DND-41 (cell line): ENCODE measurements around the gene ALDH18A1.
A peak's percentile ranks its signal among the peaks of the same experiment; 100 is the strongest.

ENCODE experiments used
- ATAC-seq: fragments of 200-7000 bp; cut with Tn5 transposase; 3 replicates; pipeline ENCODE4 v1.9.1; 2021; ENCODE audit warnings: low read depth; ENCODE audit not compliant: insufficient read depth
- DNase-seq: peaks from one replicate; pipeline ENCODE4 v3.0.0-alpha.2; 2020
- H2AFZ ChIP-seq: 2 replicates; pipeline ENCODE4 v1.6.0; 2012; ENCODE audit warnings: low read depth, low read length
- H3K27ac ChIP-seq: 2 replicates; pipeline ENCODE4 v1.5.1; 2012; ENCODE audit warnings: low read length, inconsistent platforms
- H3K27me3 ChIP-seq: fragments of 200-600 bp; sonication (generic); 2 replicates; pipeline ENCODE4 v1.6.0; 2012; ENCODE audit warnings: low read length, mild to moderate bottlenecking, inconsistent platforms; ENCODE audit not compliant: insufficient read depth, poor library complexity
- H3K36me3 ChIP-seq: 2 replicates; pipeline ENCODE4 v1.5.1; 2012; ENCODE audit warnings: low read length, inconsistent platforms; ENCODE audit not compliant: insufficient read depth
- H3K4me1 ChIP-seq: 2 replicates; pipeline ENCODE4 v1.5.1; 2012; ENCODE audit warnings: mild to moderate bottlenecking, low read length; ENCODE audit not compliant: insufficient read depth
- H3K4me2 ChIP-seq: 2 replicates; pipeline ENCODE4 v1.6.0; 2012; ENCODE audit warnings: mild to moderate bottlenecking, moderate library complexity, low read length, inconsistent platforms; ENCODE audit not compliant: insufficient read depth
- H3K4me3 ChIP-seq, 2 experiments: fragments of 200-600 bp in 1 of 2; shearing (Covaris generic) in 1 of 2; 2 replicates each; pipeline ENCODE4 v1.5.1; 2012 to 2016; ENCODE audit warnings: inconsistent platforms in 2 of 2, low read length in 2 of 2, mild to moderate bottlenecking in 2 of 2, low read depth in 1 of 2, moderate library complexity in 1 of 2
- H3K79me2 ChIP-seq: 2 replicates; pipeline ENCODE4 v1.6.0; 2012; ENCODE audit warnings: low read length, inconsistent platforms; ENCODE audit not compliant: insufficient read depth
- H3K9ac ChIP-seq: 2 replicates; pipeline ENCODE4 v1.6.0; 2012; ENCODE audit warnings: low read depth, mild to moderate bottlenecking, inconsistent platforms, low read length, moderate library complexity
- H3K9me3 ChIP-seq: 2 replicates; pipeline ENCODE4 v1.5.1; 2012; ENCODE audit warnings: low read length, moderate library complexity, mild to moderate bottlenecking, inconsistent platforms; ENCODE audit not compliant: insufficient read depth, severe bottlenecking
- H4K20me1 ChIP-seq: 2 replicates; pipeline ENCODE4 v1.6.0; 2012; ENCODE audit warnings: low read length; ENCODE audit not compliant: insufficient read depth
- CTCF ChIP-seq: IDR thresholded peaks from 2 replicates; pipeline ENCODE4 v1.5.1; 2012; ENCODE audit warnings: borderline replicate concordance, low read length, moderate library complexity, mild to moderate bottlenecking; ENCODE audit not compliant: poor library complexity, severe bottlenecking; ENCODE audit errors: extremely low read depth
- EZH2 ChIP-seq: IDR thresholded peaks from 3 replicates; pipeline ENCODE4 v1.6.1; 2012; ENCODE audit warnings: borderline replicate concordance, low read depth, mild to moderate bottlenecking, moderate library complexity, low read length, inconsistent platforms; ENCODE audit not compliant: severe bottlenecking

Gene ALDH18A1

GRCh38 chr10:95604630-95605029 is 51.9 kb downstream of the ALDH18A1 start:
- Histone ChIP-seq H3K9me3 (no peaks in the 10 kb centered on the region), H3K27me3 (no peaks in the 10 kb centered on the region), H3K9ac (no peak overlapping the region), H3K27ac (no peak overlapping the region), H3K4me2 (no peak overlapping the region), H3K4me1 (no peaks in the 10 kb centered on the region), H3K4me3 (no peak overlapping the region), H2AFZ (no peak overlapping the region), H3K36me3 (peaks cover 46% of the 10 kb centered on the region), H4K20me1 (0 out of 2 replicates have a peak, but pooled peaks cover 3% of the 10 kb centered on the region), H3K79me2 (no peaks in the 10 kb centered on the region)
- no peak for TF ChIP-seq EZH2
- no peak for TF ChIP-seq CTCF
- no peak for ATAC-seq
- DNase-seq: no peak

DNA sequence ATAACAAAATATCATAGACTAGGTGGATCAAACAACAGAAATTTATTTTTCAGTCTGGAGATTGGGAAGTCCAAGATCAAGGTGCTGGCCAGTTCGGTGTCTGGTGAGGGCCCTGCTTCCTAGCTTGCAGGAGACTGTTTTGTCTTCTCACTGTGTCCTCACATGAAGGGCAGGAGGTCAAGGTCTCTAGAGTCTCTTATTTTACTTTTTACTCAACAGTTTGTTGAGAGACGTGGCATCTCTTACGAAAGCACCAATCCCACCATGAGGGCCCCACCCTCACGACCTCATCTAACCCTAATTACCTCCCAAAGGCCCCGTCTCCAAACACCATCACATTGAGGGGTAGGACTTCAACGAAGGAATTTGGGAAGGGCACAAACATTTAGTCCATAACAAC is 54.1 kb downstream of the ALDH18A1 start:
- no peak overlapping the region for H3K4me2 ChIP-seq
- no peaks in the 10 kb centered on the region for H3K4me1 ChIP-seq
- DNase-seq: no peak
- H3K79me2 ChIP-seq: no peaks in the 10 kb centered on the region
- TF ChIP-seq CTCF (no peak), EZH2 (no peak)
- H3K27me3 ChIP-seq: no peaks in the 10 kb centered on the region
- H3K27ac ChIP-seq: no peak overlapping the region
- H3K36me3 ChIP-seq: peaks cover 26% of the 10 kb centered on the region
- no peak for ATAC-seq
- 0 out of 2 replicates have a peak, but pooled peaks cover 3% of the 10 kb centered on the region for H4K20me1 ChIP-seq
- no peak overlapping the region for H3K9ac ChIP-seq
- no peak overlapping the region for H2AFZ ChIP-seq
- no peak overlapping the region for H3K4me3 ChIP-seq
- H3K9me3 ChIP-seq: no peaks in the 10 kb centered on the region

DNA sequence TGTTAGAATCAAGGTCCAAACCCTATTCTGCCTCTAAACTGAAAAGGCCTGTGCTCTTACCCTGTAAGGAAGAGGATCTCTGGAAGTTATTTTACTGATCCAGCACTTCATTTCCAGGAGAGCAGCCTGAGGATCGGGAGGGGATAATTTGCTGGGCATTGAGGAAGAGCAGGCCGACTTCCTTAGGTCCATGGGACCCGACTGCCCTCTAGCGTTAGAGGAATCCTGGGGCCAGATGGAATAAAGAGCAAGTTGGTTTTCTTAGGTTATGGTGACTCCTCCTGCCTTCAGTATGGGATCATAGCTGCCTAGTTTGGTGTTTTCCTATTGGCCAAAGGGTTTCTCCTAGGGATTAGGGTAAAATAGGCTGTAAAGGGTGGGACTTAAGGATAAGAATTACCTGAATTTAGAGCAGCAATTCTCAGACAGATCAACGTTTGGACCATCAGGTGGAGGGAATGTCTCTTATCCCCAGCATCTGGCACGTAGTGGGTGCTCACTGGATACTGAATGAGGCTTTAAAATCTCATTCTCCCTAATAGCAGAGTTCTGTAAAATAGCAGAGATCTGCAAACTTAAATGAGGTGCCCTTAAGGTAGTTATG is 55.3 kb downstream of the ALDH18A1 start:
- Histone ChIP-seq H3K9ac (no peak overlapping the region), H3K27ac (no peak overlapping the region), H3K4me2 (no peak overlapping the region), H3K4me1 (no peaks in the 10 kb centered on the region), H3K27me3 (no peaks in the 10 kb centered on the region), H3K9me3 (no peaks in the 10 kb centered on the region), H2AFZ (0 out of 2 replicates have a peak overlapping the region, but pooled peaks have one; percentile 32), H3K79me2 (no peaks in the 10 kb centered on the region), H3K36me3 (peaks cover 14% of the 10 kb centered on the region; the same call in 1 of the 2 replicates), H4K20me1 (0 out of 2 replicates have a peak, but pooled peaks cover 3% of the 10 kb centered on the region), H3K4me3 (no peak overlapping the region)
- DNase-seq (peak; percentile 51), ATAC-seq (peak; percentile 76)
- TF ChIP-seq CTCF (peak; percentile 81), EZH2 (no peak)
